Hematopoietic multipotent progenitor cell treated with erythropoietin and hydrocortisone succinate and interleukin-3 and kit ligand, for 17 days (in vitro differentiated cells): ENCODE data around the gene CNTNAP2.

Experiments
- DNase-seq: peaks from one replicate; pipeline ENCODE4 v3.0.0-alpha.2; 2015; ENCODE audit warnings: low spot score

Gene CNTNAP2

DNA sequence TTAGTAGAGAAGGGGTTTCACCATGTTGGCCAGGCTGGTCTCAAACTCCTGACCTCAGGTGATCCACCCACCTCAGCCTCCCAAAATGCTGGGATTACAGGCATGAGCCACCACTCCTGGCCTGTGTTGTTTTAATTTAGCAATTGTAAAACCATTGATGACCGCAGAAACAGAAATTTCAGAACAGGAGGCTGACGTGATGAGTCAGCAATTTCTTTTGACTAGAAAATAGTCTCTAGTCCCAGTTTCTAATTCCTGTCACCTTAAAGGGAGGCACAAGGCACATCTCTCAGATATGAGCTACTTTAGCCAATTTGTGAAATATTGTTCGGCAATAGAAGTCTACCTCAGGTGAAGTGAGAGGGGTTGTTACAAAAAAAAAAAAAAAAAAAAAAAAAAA is 2033.1 kb downstream of the CNTNAP2 start:
- DNase-seq: no peak

DNA sequence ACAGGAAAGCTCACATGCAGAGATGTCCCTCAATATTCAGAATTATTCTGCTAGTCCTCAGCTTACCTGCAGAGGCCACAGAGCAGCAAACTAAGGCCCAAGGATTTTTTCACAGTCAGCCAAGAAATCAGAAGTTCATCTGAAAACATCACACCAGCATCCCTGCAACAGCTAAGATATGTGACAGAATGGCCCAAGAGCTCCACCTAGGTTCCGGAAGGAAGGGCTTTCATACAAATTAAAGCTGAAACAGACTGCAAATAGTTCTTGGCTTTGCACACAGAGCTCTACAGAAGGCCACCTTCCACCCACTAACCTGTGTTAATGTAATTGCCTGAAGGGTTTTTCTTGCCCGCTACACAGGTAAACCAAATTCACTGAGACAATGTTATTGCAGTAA is 2035.2 kb downstream of the CNTNAP2 start:
- no peak for DNase-seq

- no peak for DNase-seq
Measured at GRCh38 chr7:148153616-148154284, 2037.1 kb downstream of the CNTNAP2 start.

- DNase-seq: no peak
Measured at GRCh38 chr7:148155000-148155399, 2038.4 kb downstream of the CNTNAP2 start.

DNA sequence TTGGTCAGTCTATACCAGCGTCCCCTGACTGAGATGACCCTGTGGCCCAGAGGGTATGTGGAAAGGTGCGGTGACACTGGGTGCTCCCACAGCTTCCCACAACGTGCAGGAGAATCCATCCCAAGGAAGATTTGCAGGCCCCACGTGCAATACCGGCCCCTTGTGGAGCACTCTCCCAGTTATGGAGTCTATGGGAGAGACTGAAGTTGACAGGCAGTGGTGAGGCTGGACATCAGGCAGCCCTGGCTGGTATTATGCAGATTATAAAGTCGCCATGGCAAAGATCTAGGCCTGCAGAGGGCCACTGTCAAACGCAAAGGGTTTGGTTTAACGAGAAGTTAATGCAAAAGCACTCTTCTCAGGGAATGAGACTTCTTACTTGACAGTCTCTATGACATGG is 2039.2 kb downstream of the CNTNAP2 start:
- no peak for DNase-seq

DNA sequence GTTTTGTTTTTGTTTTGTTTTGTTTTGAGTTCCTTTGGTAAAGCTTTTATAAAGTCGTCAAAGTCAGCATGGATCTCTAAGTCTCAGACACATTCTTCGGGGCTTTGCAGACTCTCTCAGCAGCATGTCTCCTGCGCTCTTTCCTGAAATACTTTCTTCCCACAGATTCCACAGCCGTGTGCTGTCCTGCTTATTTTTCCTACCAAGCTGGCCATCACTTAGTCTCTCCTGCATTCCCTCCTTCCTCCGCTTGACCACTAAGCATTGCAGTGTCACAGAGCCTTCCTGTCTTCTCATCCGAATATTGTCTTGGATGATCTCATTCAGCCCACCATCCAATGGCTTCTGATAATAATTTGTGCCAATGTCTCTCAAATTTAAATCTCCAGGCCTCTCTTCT is 2039.6 kb downstream of the CNTNAP2 start:
- no peak for DNase-seq

DNA sequence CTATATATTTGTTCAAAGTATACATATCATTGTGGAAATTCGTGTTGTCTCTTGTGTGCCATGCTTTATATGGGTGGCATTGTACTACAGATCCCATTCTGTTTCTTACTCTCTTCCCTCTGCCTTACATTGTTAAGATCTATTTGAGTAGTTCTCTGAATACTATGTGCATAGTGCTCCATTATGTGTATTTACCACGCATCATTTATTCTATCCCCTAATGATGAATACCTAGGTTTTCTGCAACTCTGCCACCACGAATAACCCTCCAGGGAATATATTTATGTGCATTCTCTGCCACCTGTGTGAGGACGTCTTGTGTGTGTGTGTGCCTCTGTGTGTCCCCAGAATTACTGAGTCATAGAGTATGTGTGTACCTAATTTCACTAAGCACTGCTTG is 2042.7 kb downstream of the CNTNAP2 start:
- no peak for DNase-seq

DNA sequence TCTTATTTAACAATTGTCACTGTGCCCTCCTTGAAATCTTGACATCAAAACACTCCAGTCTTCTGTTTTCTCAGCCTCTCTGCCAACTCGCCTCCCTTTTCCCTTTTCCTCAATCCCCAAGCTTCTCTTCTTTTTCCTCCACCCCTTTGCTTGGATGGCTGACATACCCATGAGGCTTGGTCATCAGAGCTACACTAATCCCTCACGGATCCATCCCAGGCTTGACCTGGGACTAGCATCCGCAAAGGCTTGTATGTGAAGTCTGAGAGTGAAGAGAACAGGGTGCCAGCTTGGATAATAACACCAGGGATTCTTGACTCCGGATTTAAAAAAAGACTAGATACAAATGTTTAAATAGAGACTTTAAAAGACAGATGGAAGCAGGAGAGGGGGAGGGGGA is 2045.2 kb downstream of the CNTNAP2 start:
- DNase-seq: no peak

DNA sequence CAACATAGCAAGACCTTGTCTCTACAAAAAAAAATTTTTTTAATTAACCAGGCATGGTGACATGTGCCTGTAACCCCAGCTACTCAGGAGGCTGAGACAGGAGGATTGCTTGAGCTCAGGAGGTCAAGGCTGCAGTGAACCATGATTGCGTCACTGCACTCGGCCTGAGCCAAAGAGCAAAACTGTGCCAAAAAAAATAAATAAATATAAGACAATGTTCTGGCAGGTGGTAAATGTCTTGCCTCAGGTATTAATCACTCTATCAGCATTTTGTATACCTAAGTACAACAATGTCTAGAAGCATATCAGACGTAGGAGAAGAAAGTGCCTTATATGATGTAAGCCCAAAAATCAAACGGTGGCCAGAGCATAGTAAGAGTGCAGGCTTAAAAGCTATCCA is 2046.2 kb downstream of the CNTNAP2 start:
- no peak for DNase-seq

GRCh38 chr7:148163246-148163645 is 2046.6 kb downstream of the CNTNAP2 start:
- no peak for DNase-seq

DNA sequence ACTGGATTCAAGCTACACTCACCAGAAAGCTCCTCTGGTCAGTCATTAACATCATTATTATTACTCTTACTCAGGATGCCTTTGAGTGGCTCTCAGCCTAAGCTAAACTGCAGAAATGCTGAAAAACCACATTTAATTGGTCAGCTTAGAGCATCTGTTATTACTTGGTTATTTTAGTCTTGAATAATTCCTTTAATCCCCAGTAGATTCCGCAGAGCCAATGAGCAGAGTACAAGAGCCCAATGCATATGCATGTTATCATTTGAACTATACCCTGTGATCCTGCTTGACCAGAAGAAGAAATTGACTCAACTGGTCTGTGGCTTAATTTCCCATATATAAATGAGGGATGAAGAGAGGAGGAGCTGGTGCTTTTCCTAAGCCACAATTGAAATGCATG is 2056.3 kb downstream of the CNTNAP2 start:
- no peak for DNase-seq

DNA sequence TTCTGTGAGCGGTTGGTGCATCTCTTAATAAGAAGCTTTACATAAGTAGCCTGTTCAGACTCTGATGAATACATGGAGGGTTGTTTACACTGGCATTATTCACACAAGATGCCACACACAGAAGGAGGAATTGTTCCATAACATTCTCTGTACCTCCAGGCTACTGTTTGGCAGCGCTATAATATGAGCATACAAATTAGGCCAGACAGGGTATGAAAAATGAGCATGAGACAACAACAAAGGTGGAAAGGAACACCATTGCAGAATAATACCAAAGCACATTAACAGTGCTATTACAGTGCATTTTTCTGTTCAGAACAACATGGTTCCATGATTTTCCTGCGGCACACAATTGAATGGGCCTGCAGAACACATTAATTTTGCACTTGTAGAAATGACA is 2056.8 kb downstream of the CNTNAP2 start:
- DNase-seq: no peak

DNA sequence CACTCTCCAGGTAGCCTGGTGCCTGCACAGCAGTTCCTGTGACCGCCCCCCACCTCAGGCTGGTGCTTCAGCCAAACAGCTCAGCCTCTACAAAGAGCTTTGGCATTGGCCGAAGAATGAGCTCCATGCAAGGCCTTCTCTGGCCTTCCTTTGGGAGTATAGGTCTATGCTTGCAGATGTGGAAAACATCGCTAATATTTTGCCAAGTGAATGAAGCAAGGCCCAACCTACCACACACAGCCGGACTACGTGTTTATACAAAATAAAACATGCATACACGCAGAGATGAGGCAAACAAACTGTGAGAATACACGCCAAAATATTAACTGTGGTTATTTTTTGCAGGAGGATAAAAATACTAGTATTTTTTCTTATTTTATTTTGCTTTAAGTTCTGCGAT is 2057.8 kb downstream of the CNTNAP2 start:
- no peak for DNase-seq

DNA sequence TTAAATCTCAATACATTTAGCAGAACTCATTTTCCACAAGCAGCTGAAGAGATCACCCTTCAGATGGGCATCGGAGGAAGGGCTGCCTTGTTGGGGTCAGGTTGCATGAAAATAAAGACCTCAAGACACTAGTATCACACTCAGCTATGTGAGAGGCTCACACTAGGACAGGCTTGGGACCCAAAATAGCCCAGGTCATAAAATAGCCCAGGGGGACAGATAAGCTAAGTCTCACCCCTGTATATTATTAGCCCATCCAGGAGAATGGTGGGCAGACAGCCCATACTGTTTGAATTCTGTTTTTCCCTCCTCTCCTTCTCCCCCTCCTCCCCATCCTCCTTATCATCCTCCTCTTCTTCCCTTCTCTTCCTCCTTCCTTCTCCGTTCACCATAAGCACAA is 2058.9 kb downstream of the CNTNAP2 start:
- no peak for DNase-seq

GRCh38 chr7:148177972-148178371 is 2061.4 kb downstream of the CNTNAP2 start:
- DNase-seq: no peak

GRCh38 chr7:148180075-148180474 is 2063.5 kb downstream of the CNTNAP2 start:
- DNase-seq: no peak

DNA sequence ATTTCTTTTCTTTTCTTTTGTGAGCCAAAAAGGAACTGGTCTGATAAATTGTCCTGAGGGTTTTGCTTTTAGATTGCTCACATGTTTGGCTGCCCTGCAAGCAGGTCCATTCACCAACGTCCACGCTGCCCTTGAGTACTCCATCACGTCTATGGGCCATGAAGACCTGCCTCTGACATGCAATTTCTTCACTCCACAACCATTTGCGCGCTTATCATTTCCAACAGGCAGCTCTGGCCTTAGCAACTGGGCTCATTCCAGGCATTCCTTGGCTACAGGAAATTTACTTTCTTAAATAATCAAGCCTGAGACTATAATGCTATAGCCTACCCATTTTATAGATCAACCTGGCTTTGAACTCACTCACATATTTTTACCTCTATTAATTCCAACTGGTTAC is 2065.7 kb downstream of the CNTNAP2 start:
- no peak for DNase-seq

GRCh38 chr7:148185041-148185440 is 2068.4 kb downstream of the CNTNAP2 start:
- DNase-seq: no peak

DNA sequence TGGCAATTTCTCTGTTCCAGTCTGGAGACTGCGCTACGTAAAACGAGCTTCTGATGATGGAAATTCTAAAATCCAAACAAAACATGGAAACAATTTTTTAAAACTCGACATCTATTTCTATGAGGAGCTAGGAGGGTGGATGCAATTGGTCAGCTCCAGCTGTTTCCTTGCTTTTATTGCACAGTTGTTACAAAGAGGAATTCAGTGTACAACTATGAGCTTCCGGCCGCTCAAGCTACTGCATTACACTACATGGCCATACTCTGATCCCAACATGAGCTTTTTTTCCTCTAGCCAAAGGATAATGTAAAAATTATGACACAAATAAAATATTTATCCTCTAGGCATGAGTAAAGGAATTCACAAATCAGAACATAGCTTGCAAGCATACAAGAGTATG is 2070.9 kb downstream of the CNTNAP2 start:
- DNase-seq: no peak

- no peak for DNase-seq
Measured at GRCh38 chr7:148191391-148192065, 2074.9 kb downstream of the CNTNAP2 start.

DNA sequence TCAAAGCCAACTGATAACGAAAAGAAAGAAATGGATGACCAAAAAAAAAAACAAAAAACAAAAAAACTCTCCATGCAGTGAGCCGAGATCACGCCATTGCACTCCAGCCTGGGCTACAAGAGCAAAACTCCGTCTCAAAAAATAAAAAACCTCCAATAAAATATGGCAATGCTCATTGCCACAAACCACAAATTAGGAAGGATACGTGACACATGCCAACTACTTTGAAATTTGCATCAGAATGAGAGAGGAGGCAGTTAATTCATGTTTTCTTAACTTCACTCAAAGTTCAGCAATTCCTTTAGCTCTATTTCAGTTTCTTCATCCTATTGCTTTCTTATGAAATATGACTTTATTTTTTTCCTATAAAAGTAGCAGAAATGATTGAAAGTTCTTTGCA is 2075.9 kb downstream of the CNTNAP2 start:
- DNase-seq: no peak

DNA sequence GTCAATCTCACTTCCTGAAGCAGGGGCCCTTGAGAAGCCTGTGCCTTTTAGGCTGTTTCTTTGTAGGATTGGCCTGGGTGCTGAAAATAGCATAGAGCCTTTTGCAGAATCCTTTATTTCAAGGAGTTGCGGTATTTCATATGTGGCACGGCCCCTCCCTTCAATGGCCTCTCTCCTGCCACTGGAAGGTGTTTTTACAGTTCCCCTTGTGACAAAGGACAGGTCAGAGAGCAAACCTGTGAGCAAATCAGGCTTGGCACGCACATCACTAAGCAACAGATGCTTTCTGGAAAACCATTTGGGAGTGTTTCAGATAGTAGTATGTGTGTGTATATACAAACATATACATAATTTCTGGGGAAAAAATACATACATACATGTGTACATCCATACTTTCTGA is 2085.4 kb downstream of the CNTNAP2 start:
- no peak for DNase-seq

GRCh38 chr7:148204639-148205304 is 2088.2 kb downstream of the CNTNAP2 start:
- no peak for DNase-seq
